MCF 10A (cell line): Measurements from ENCODE around the gene PPP2CA. TPM values are rescaled to one million over a fixed set of nuclear protein-coding genes. Genes with fewer than 3 reads are reported as not detected.
A peak's percentile ranks its signal among the peaks of the same experiment; 100 is the strongest.

Source experiments
- BruUV-seq: library from RNA; stranded (reverse); fragments of 400-500 nt; replicated peaks from 2 replicates; lab custom pipeline; 2021; lab: Mats Ljungman, UMichigan
- CTCF ChIA-PET: fragments of 300-600 bp; sonication (Branson Sonifier 250); formaldehyde crosslinking; extraction: SDS; loops from one replicate; lab custom pipeline; 2021; ENCODE audit warnings: antibody characterized with exemption, inconsistent platforms; lab: Yijun Ruan, JAX
- POLR2A ChIA-PET: fragments of 300-600, 350-650 bp; sonication (Branson Sonifier 250); formaldehyde crosslinking; extraction: SDS; loops from one replicate; lab custom pipeline; 2020; ENCODE audit warnings: antibody characterized with exemption, inconsistent platforms; lab: Yijun Ruan, JAX
- DNase-seq: peaks from one replicate; pipeline ENCODE4 v3.0.0-alpha.2; 2018; ENCODE audit not compliant: unreplicated experiment
- H3K27ac Mint-ChIP-seq: one replicate; pipeline ENCODE4 v1.8.0; 2022; ENCODE audit warnings: mild to moderate bottlenecking, low read depth, mixed read lengths; ENCODE audit not compliant: unreplicated experiment
- H3K27me3 Mint-ChIP-seq: one replicate; pipeline ENCODE4 v1.8.0; 2022; ENCODE audit warnings: mixed read lengths; ENCODE audit not compliant: insufficient read depth, unreplicated experiment
- H3K36me3 Mint-ChIP-seq: one replicate; pipeline ENCODE4 v1.8.0; 2022; ENCODE audit warnings: mild to moderate bottlenecking, moderate library complexity, mixed read lengths; ENCODE audit not compliant: insufficient read depth, unreplicated experiment
- H3K4me1 Mint-ChIP-seq: one replicate; pipeline ENCODE4 v1.8.0; 2022; ENCODE audit warnings: mixed read lengths; ENCODE audit not compliant: insufficient read depth, unreplicated experiment
- H3K4me3 Mint-ChIP-seq: one replicate; pipeline ENCODE4 v1.8.0; 2022; ENCODE audit warnings: mild to moderate bottlenecking, moderate library complexity, mixed read lengths; ENCODE audit not compliant: unreplicated experiment
- H3K9me3 Mint-ChIP-seq: one replicate; pipeline ENCODE4 v1.8.0; 2022; ENCODE audit warnings: mixed read lengths; ENCODE audit not compliant: unreplicated experiment
- intact Hi-C: fragments of 100-400 bp; cut with micrococcal nuclease; formaldehyde crosslinking; loops from 2 replicates; pipeline ENCODE4 v1.14.1; 2022
- total RNA-seq: library from RNA; stranded (reverse); gene quantifications from 2 replicates; pipeline ENCODE4 v1.2.3, GENCODE V29; 2022
- TF ChIP-seq, protein P1 (sequence below): fragments of 200-600 bp; IDR thresholded peaks from one replicate; pipeline ENCODE4 v1.8.0; 2022; ENCODE audit warnings: antibody characterized with exemption, mild to moderate bottlenecking; ENCODE audit not compliant: unreplicated experiment

Gene PPP2CA
- total RNA-seq, 1 experiment from 2014 or later, result 317 TPM

DNA sequence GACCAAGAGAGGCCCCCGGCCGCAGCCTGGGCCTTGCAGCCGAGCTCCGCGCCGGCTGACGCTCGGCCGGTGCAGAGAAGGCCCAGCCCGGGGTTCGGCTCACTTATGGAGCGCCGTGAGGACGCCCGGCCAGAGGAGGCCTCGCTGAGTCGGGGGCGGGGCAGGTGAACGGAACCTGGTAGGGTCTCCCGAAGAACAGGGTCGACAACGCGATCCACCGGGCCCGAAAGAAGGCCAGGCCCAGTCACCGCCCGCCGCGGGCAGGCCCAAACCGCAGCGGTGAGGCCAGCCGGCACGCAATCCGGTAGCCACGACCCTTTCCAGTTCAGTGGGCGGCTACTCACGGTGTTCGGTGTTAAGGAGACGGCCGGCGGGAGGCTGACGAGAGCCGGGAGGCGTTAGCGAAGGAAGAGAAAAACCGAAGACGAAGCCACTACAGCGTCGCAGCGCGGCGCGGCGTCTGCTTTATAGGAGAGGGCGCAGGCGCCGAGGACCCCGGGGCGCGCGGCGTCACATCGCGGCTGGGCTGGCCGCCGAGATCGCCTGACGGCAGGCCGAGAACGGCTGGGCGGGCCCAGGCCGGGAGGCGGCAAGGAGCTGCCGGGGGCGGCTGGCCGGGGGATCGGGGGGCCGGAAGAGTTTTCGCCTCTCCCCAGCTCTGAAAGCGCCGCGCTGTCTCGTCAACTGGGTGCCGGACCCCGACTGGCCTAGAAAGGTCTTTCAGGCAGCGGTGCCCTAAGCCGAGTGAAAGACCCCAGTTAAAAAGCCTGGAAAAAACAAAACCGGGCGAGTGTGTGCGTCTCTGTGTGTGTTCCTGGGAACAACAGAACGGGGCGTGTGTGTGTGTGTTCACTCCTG, 49.1 kb downstream of the PPP2CA start, which contains the start of gene SKP1:
SKP1 (minus strand) TSS at position 440 of the 858 bp plus-strand sequence. CDS start 2,928 bp downstream, outside the sequence.
- Mint-ChIP-seq H3K27ac (peak within 1 kb of the TSS; percentile 97), H3K4me1 (peaks cover 28% of the 10 kb centered on the region), H3K9me3 (no peaks in the 10 kb centered on the region), H3K36me3 (peaks cover 45% of the 10 kb centered on the region), H3K27me3 (no peaks in the 10 kb centered on the region), H3K4me3 (peak within 1 kb of the TSS; percentile 97)
- peak; percentile 89 for DNase-seq
- ChIA-PET POLR2A (interaction anchor here (0.6 to 8.9 kb wide), 86 partner anchors 8 to 1550 kb away, joined by 3 to 309 read pairs (median 4); partner anchors contain the start of genes CAMLG, CDKL3, HSPA4 and JADE2), CTCF (interaction anchor here (0.6 to 3.0 kb wide), 13 partner anchors 26 to 410 kb away, joined by 3 to 16 read pairs (median 4); partner anchors contain the start of genes PPP2CA and UBE2B)
- TF ChIP-seq, protein P1, sequence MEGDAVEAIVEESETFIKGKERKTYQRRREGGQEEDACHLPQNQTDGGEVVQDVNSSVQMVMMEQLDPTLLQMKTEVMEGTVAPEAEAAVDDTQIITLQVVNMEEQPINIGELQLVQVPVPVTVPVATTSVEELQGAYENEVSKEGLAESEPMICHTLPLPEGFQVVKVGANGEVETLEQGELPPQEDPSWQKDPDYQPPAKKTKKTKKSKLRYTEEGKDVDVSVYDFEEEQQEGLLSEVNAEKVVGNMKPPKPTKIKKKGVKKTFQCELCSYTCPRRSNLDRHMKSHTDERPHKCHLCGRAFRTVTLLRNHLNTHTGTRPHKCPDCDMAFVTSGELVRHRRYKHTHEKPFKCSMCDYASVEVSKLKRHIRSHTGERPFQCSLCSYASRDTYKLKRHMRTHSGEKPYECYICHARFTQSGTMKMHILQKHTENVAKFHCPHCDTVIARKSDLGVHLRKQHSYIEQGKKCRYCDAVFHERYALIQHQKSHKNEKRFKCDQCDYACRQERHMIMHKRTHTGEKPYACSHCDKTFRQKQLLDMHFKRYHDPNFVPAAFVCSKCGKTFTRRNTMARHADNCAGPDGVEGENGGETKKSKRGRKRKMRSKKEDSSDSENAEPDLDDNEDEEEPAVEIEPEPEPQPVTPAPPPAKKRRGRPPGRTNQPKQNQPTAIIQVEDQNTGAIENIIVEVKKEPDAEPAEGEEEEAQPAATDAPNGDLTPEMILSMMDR, result no peak
- BruUV-seq, result no TSS peak
- intact Hi-C loops, result loop anchor here (2.0 kb wide), 2 partner anchors 48 to 112 kb away; no protein-coding TSS in a partner anchor

DNA sequence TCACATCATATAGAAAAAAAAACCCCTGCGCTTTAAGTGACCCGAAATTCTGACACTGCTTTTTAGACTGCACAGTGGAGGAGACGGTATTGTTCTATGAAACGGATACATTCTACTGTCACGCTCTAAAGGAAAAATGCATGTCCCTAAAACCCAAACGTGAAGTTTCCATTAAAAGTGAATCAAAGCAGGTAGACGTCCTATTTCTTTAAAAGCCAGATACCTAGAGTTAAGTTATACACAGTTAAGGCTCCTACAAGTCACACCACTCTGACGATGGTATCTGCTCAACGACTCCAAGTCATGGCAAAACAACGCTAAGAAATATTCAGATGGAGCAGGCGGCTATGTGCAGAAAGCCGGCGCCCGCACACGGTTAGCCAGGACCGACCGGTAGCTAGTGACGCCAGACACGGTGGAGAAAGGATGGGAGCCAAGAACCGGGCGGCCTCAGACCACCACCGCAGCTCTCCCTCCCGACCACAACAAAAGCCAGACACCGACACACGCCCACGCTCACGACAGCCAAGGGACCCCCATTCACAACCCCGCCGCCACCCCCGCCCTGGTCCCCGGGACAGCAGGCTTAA, 49.9 kb downstream of the PPP2CA start:
- H3K27me3 Mint-ChIP-seq, result no peaks in the 10 kb centered on the region
- H3K36me3 Mint-ChIP-seq, result peaks cover 52% of the 10 kb centered on the region
- DNase-seq, result peak; percentile 38
- H3K4me3 Mint-ChIP-seq, result peak overlapping the region; percentile 97
- intact Hi-C loops, result loop anchor here (2.0 kb wide), 2 partner anchors 49 to 113 kb away; no protein-coding TSS in a partner anchor
- TF ChIP-seq, protein P1, result no peak
- no peaks in the 10 kb centered on the region for H3K9me3 Mint-ChIP-seq
- H3K4me1 Mint-ChIP-seq, result peaks cover 34% of the 10 kb centered on the region
- BruUV-seq, result TSS peak; percentile 47
- CTCF ChIA-PET, result interaction anchor here (0.6 to 3.0 kb wide), 6 partner anchors 29 to 305 kb away, joined by 3 to 16 read pairs (median 4); partner anchors contain the start of gene PPP2CA
- POLR2A ChIA-PET, result interaction anchor here (0.5 to 8.9 kb wide), 57 partner anchors 8 to 1550 kb away, joined by 3 to 309 read pairs (median 6); partner anchors contain the start of genes CAMLG, HSPA4, JADE2 and PCBD2
- peak overlapping the region; percentile 97 for H3K27ac Mint-ChIP-seq

DNA sequence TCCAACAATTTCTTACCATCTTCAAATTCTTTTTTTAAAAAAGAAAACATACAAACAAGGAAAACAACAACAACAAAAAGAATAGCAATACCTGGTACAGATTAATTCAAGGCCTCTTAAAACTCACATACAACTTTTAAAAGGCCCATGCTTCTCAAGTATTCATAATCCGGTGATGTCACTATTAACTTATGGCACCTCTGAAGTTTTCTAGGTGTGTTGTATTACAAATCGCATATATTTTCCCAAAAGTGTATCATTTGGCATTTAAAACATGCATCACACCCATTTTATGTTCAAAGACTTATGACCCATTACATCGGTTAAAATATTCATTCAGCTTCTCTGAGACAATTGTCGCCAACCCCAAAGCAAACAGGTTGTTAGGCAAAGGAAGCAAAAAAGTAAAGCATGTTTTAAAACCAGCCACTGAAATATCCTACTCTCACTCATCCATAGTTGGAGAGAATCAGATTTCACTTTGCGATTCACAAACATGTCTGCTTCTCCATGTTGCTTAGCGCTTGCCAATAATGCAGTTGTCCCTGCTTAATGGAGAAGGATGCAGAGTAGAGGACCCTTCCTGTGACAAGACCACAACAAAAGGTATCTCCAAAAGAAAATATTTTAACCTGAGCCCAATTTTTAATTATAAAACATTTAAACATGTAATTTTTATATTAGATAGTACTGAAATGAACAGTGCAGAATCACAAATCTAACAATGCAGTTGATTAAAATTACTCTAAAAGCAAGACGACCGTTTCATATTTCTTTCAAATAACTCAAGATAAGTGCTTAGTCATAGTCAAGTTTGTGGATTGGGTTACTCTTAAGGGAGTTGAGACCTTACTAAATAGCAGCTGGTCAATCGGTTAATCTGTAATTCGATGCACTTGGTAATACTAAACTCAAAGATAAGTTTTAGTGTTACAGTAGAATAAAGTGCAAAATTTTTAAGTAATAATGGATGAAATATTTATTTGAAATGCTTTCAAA, 50.7 kb downstream of the PPP2CA start:
- TF ChIP-seq, protein P1, result no peak
- ChIA-PET POLR2A (interaction anchor here (0.5 to 8.9 kb wide), 37 partner anchors 10 to 1213 kb away, joined by 3 to 309 read pairs (median 6); partner anchors contain the start of genes CAMLG, JADE2, PPP2CA and SEC24A), CTCF (interaction anchor here (1.0 to 1.2 kb wide), 3 partner anchors 51 to 195 kb away, joined by 3 to 4 read pairs (median 3); partner anchors contain the start of gene PPP2CA)
- DNase-seq, result peak; percentile 69
- Mint-ChIP-seq H3K4me3 (peak overlapping the region; percentile 97), H3K27me3 (no peaks in the 10 kb centered on the region), H3K4me1 (peaks cover 35% of the 10 kb centered on the region), H3K9me3 (no peaks in the 10 kb centered on the region), H3K36me3 (peaks cover 61% of the 10 kb centered on the region), H3K27ac (peak overlapping the region; percentile 97)
- intact Hi-C loops, result no loop called here
- BruUV-seq, result no TSS peak
